Measurements from ENCODE around the gene DIS3L2. TPM values are rescaled to one million over a fixed set of nuclear protein-coding genes. Genes with fewer than 3 reads are reported as not detected.
"Not testable (repeated sequence)": the region's sequence is repeated elsewhere in the genome, so short reads cannot be mapped to it uniquely, and the experiment has no call there.

The DIS3L2 gene
- total RNA-seq, 1 donor from 2014 or later: 25.2 TPM

GRCh38 chr2:232365621-232366321, 404.3 kb downstream of the DIS3L2 start:
- DNase-seq (ENCODE audit: low read depth): no peak
- Histone ChIP-seq H3K36me3 (ENCODE audit: control insufficient read depth, insufficient read depth, low read length) (no peaks in the 10 kb centered on the region), H3K27me3 (ENCODE audit: control insufficient read depth, insufficient read depth, low read length) (peaks cover 5% of the 10 kb centered on the region), H3K4me3 (ENCODE audit: low read depth, low read length) (no peak overlapping the region)
- peak; percentile 45 for TF ChIP-seq CTCF (IDR thresholded peaks at IDR 0.05; ENCODE audit: insufficient read depth, low read length, poor library complexity, severe bottlenecking)

GRCh38 chr2:232366461-232366860, 404.9 kb downstream of the DIS3L2 start:
- not testable (repeated sequence) for H3K4me3 ChIP-seq (ENCODE audit: low read depth, low read length); H3K27me3 ChIP-seq (ENCODE audit: control insufficient read depth, insufficient read depth, low read length); H3K36me3 ChIP-seq (ENCODE audit: control insufficient read depth, insufficient read depth, low read length); DNase-seq (ENCODE audit: low read depth)

- Histone ChIP-seq H3K36me3 (ENCODE audit: control insufficient read depth, insufficient read depth, low read length) (no peaks in the 10 kb centered on the region), H3K27me3 (ENCODE audit: control insufficient read depth, insufficient read depth, low read length) (peaks cover 5% of the 10 kb centered on the region), H3K4me3 (ENCODE audit: low read depth, low read length) (no peak overlapping the region)
- TF ChIP-seq CTCF (IDR thresholded peaks at IDR 0.05; ENCODE audit: insufficient read depth, low read length, poor library complexity, severe bottlenecking): no peak
- DNase-seq (ENCODE audit: low read depth): no peak
Measured at GRCh38 chr2:232367016-232367415, 405.5 kb downstream of the DIS3L2 start.

- DNase-seq (ENCODE audit: low read depth): no peak
- Histone ChIP-seq H3K4me3 (ENCODE audit: low read depth, low read length) (no peak overlapping the region), H3K27me3 (ENCODE audit: control insufficient read depth, insufficient read depth, low read length) (peaks cover 5% of the 10 kb centered on the region), H3K36me3 (ENCODE audit: control insufficient read depth, insufficient read depth, low read length) (no peaks in the 10 kb centered on the region)
- no peak for TF ChIP-seq CTCF (IDR thresholded peaks at IDR 0.05; ENCODE audit: insufficient read depth, low read length, poor library complexity, severe bottlenecking)
Measured at GRCh38 chr2:232367591-232368233, 406.2 kb downstream of the DIS3L2 start.

- H3K36me3 ChIP-seq (ENCODE audit: control insufficient read depth, insufficient read depth, low read length): no peaks in the 10 kb centered on the region
- TF ChIP-seq CTCF (IDR thresholded peaks at IDR 0.05; ENCODE audit: insufficient read depth, low read length, poor library complexity, severe bottlenecking): no peak
- no peak overlapping the region for H3K4me3 ChIP-seq (ENCODE audit: low read depth, low read length)
- no peak for DNase-seq (ENCODE audit: low read depth)
- H3K27me3 ChIP-seq (ENCODE audit: control insufficient read depth, insufficient read depth, low read length): peaks cover 5% of the 10 kb centered on the region
Measured at GRCh38 chr2:232368311-232368731, 406.8 kb downstream of the DIS3L2 start.

- H3K4me3 ChIP-seq (ENCODE audit: low read depth, low read length): no peak overlapping the region
- no peak for DNase-seq (ENCODE audit: low read depth)
- H3K36me3 ChIP-seq (ENCODE audit: control insufficient read depth, insufficient read depth, low read length): no peaks in the 10 kb centered on the region
- H3K27me3 ChIP-seq (ENCODE audit: control insufficient read depth, insufficient read depth, low read length): peaks cover 7% of the 10 kb centered on the region
- no peak for TF ChIP-seq CTCF (IDR thresholded peaks at IDR 0.05; ENCODE audit: insufficient read depth, low read length, poor library complexity, severe bottlenecking)
Measured at GRCh38 chr2:232369126-232369951, 407.8 kb downstream of the DIS3L2 start.

- not testable (repeated sequence) for H3K36me3 ChIP-seq (ENCODE audit: control insufficient read depth, insufficient read depth, low read length); H3K27me3 ChIP-seq (ENCODE audit: control insufficient read depth, insufficient read depth, low read length); H3K4me3 ChIP-seq (ENCODE audit: low read depth, low read length); DNase-seq (ENCODE audit: low read depth)
Measured at GRCh38 chr2:232370007-232370406, 408.5 kb downstream of the DIS3L2 start.

Measured in kidney epithelial cell (primary cell).